Nephron (organoid): Measurements from ENCODE around the gene IPCEF1.

Source experiments
- H3K27ac Mint-ChIP-seq, 3 experiments: 2 replicates each; pipeline ENCODE4 v1.8.0; 2020; ENCODE audit warnings: mixed read lengths in 3 of 3, mild to moderate bottlenecking in 2 of 3, moderate library complexity in 1 of 3
- H3K27me3 Mint-ChIP-seq: 2 replicates; pipeline ENCODE4 v1.8.0; 2021; ENCODE audit warnings: low read depth, mild to moderate bottlenecking, moderate library complexity, mixed read lengths
- H3K36me3 Mint-ChIP-seq: 2 replicates; pipeline ENCODE4 v1.8.0; 2020; ENCODE audit warnings: low read depth, mixed read lengths
- H3K4me1 Mint-ChIP-seq: 2 replicates; pipeline ENCODE4 v1.8.0; 2020; ENCODE audit warnings: mixed read lengths
- H3K4me3 Mint-ChIP-seq, 3 experiments: 2 replicates each; pipeline ENCODE4 v1.8.0; 2020; ENCODE audit warnings: mild to moderate bottlenecking in 3 of 3, mixed read lengths in 3 of 3, moderate library complexity in 2 of 3
- H3K9me3 Mint-ChIP-seq: 2 replicates; pipeline ENCODE4 v1.8.0; 2020; ENCODE audit warnings: mixed read lengths
- CTCF ChIP-seq, 3 experiments: fragments of 200-600 bp; sonication (generic); IDR thresholded peaks; one replicate each; pipeline ENCODE4 v1.5.0; 2021; ENCODE audit warnings: antibody characterized with exemption in 3 of 3; ENCODE audit not compliant: unreplicated experiment in 3 of 3

The IPCEF1 gene

DNA sequence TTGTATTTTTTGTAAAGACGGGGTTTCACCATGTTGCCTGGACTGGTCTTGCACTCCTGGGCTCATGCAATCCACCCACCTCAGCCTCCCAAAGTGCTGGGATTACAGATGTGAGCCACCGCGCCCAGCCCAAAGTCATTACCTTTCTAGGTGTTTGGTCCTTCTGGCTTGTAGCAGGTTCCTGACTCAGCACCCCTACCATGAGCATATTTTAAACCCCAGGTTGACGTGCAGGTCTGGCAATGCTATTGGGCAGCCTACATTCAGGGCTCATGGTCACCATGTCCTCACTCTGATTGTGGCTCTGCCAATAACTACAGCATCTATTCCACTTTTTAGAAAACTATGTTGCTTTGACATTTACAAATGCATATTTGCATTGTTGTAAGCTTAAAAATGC, 59.4 kb downstream of the IPCEF1 start:
- Mint-ChIP-seq H3K36me3 (no peaks in the 10 kb centered on the region), H3K4me1 (peaks cover 28% of the 10 kb centered on the region), H3K27me3 (no peaks in the 10 kb centered on the region), H3K27ac (peak overlapping the region; percentile 83 to 88 (median 87)), H3K4me3 (no peak overlapping the region), H3K9me3 (no peaks in the 10 kb centered on the region)
- no peak for TF ChIP-seq CTCF (IDR thresholded peaks at IDR 0.05; ENCODE audit: unreplicated experiment in 3 of 3)

GRCh38 chr6:154295733-154296132, 60.9 kb downstream of the IPCEF1 start:
- Mint-ChIP-seq H3K36me3 (no peaks in the 10 kb centered on the region), H3K4me1 (peaks cover 26% of the 10 kb centered on the region), H3K9me3 (peaks cover 2% of the 10 kb centered on the region), H3K4me3 (peak overlapping the region in 1 of 3 experiments; percentile 3), H3K27me3 (no peaks in the 10 kb centered on the region), H3K27ac (peak overlapping the region; percentile 42 to 72 (median 48))
- TF ChIP-seq CTCF (IDR thresholded peaks at IDR 0.05; ENCODE audit: unreplicated experiment in 3 of 3): no peak

DNA sequence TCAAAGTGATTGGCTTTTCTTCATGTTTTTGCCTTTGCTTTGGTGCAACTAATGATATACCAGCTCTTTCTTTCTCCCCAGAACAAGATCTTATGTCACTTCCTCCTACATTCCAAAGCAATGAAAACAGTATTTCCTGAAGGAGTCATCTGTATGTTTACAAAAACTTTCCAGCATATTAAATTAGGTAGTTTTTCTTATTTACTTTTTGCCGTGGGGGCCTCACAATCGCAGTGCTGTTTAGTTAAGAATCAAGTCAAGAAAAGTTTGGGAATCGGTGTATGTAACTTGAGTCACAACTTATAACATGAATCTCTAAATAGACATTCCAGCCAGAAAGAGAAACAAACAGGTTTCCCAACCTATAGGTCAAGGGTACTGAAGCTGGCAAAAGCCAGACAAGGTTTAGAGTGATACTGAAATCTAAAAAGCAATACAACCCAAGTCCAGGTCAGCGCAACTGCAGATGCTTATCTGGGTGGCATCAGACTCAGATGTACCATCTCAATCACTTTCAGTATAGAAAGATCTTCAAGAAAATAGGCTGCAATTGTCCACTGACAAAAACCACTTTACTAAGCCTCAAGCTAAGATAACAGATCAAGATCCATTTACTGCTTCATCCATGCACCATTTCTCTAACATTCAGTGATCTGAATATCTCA, 63.6 kb downstream of the IPCEF1 start:
- peaks cover 10% of the 10 kb centered on the region for H3K9me3 Mint-ChIP-seq
- peaks cover 24% of the 10 kb centered on the region for H3K4me1 Mint-ChIP-seq
- H3K4me3 Mint-ChIP-seq: no peak overlapping the region
- H3K36me3 Mint-ChIP-seq: peaks cover 3% of the 10 kb centered on the region
- H3K27me3 Mint-ChIP-seq: no peaks in the 10 kb centered on the region
- no peak for TF ChIP-seq CTCF (IDR thresholded peaks at IDR 0.05; ENCODE audit: unreplicated experiment in 3 of 3)
- H3K27ac Mint-ChIP-seq: peak overlapping the region; percentile 58 to 81 (median 59)

DNA sequence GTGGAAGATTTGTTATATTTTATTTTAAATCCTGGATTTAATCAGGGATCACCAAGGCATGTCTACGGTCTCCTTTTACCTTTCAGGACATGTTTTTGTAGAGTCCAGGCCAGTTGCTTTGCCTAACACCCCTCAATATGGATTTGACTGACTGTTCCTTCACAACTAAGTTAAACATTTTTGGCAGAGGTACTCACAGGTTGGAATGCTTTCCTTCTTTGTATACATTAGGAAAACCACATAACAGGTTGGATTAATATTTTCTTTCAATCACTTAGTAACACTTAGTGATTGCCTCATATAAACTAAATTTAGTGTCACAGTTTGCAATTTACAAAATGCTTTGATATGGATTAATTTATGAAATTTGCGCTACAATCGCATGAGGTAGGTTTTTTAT, 64.5 kb downstream of the IPCEF1 start:
- Mint-ChIP-seq H3K27ac (peak overlapping the region in 2 of 3 experiments; percentile 58 to 59), H3K4me1 (peaks cover 18% of the 10 kb centered on the region), H3K27me3 (no peaks in the 10 kb centered on the region), H3K36me3 (peaks cover 3% of the 10 kb centered on the region), H3K4me3 (no peak overlapping the region), H3K9me3 (peaks cover 10% of the 10 kb centered on the region)
- no peak for TF ChIP-seq CTCF (IDR thresholded peaks at IDR 0.05; ENCODE audit: unreplicated experiment in 3 of 3)

GRCh38 chr6:154289818-154290508, 66.6 kb downstream of the IPCEF1 start:
- TF ChIP-seq CTCF (IDR thresholded peaks at IDR 0.05; ENCODE audit: unreplicated experiment in 3 of 3): no peak
- Mint-ChIP-seq H3K36me3 (peaks cover 3% of the 10 kb centered on the region), H3K4me1 (peaks cover 20% of the 10 kb centered on the region), H3K9me3 (peaks cover 10% of the 10 kb centered on the region), H3K4me3 (no peak overlapping the region), H3K27me3 (no peaks in the 10 kb centered on the region), H3K27ac (no peak overlapping the region)
